Astrocyte (in vitro differentiated cells and primary cell): ENCODE data around the gene ERCC5.

Experiments used
- EZH2 ChIP-seq: IDR thresholded peaks from 2 replicates; pipeline ENCODE4 v1.6.1; 2012; ENCODE audit warnings: mild to moderate bottlenecking, low read length, inconsistent platforms; ENCODE audit not compliant: insufficient read depth
- TF ChIP-seq, protein P1 (sequence below): IDR thresholded peaks from 2 replicates; pipeline ENCODE4 v1.5.1; 2011; ENCODE audit warnings: low read depth, mild to moderate bottlenecking, inconsistent platforms, low read length, moderate library complexity; ENCODE audit not compliant: insufficient read depth

DNA sequence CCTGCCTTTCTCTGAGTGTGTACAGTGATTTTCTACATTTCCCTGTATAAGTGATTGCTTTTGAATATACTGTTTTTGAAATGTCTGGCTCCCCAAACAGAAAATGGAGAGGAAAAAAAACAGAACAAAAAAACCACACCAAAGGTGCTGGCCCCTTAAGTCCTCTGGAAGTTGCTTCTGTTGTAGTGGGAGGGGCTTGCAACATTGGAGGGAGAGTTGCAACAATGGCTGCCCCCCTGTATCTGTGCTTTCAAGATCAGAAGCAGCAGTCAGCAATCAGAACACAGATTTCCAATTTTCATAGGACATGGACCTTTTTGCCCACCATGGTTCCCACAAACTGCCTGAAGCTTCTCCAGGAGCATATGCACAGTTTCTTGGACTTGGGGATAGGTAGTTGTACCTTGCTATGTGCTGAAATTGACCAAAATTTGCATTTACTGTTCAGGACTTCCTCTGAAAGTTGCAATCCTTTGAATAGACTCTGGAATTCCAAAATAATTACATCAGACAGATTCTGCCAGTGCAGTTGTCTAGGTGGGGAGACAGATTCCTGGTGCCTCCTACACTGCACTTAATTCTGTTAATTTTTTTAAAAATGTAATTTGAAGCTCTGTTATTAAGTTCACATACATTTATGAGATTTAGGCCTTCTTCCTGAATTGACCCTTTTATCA lies 33.1 kb upstream of the ERCC5 start:
- TF ChIP-seq, protein P1, sequence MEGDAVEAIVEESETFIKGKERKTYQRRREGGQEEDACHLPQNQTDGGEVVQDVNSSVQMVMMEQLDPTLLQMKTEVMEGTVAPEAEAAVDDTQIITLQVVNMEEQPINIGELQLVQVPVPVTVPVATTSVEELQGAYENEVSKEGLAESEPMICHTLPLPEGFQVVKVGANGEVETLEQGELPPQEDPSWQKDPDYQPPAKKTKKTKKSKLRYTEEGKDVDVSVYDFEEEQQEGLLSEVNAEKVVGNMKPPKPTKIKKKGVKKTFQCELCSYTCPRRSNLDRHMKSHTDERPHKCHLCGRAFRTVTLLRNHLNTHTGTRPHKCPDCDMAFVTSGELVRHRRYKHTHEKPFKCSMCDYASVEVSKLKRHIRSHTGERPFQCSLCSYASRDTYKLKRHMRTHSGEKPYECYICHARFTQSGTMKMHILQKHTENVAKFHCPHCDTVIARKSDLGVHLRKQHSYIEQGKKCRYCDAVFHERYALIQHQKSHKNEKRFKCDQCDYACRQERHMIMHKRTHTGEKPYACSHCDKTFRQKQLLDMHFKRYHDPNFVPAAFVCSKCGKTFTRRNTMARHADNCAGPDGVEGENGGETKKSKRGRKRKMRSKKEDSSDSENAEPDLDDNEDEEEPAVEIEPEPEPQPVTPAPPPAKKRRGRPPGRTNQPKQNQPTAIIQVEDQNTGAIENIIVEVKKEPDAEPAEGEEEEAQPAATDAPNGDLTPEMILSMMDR: no peak
- no peak for TF ChIP-seq EZH2
